GM21526 (cell line): ENCODE measurements around the gene OMD.

Experiments used
- ATAC-seq: cut with Tn5 transposase; IDR thresholded peaks from one replicate; pipeline ENCODE4 v1.9.1; 2021; ENCODE audit warnings: moderate library complexity; ENCODE audit not compliant: unreplicated experiment, low FRiP score

Gene OMD

GRCh38 chr9:92377876-92378275 is 46.4 kb downstream of the OMD start:
- ATAC-seq, result no peak

- ATAC-seq, result no peak
Measured at GRCh38 chr9:92373167-92373566, 51.1 kb downstream of the OMD start.

- ATAC-seq, result no peak
Measured at GRCh38 chr9:92369075-92369474, 55.2 kb downstream of the OMD start.
